H1 (cell line): Measurements from ENCODE around the gene PTH1R. TPM values are rescaled to one million over a fixed set of nuclear protein-coding genes. Genes with fewer than 3 reads are reported as not detected.

Source experiments
- BACH1 ChIP-seq: IDR thresholded peaks from 2 replicates; pipeline ENCODE4 v1.6.1; 2012; ENCODE audit warnings: low read length, improper control_type of control experiment
- EGR1 ChIP-seq: IDR thresholded peaks from 2 replicates; pipeline ENCODE4 v1.6.1; 2011; ENCODE audit warnings: low read depth, low read length, borderline replicate concordance
- polyA plus RNA-seq, 7 experiments: library from polyadenylated mRNA; depleted of rRNA in 3 of 7; stranded (reverse) in 5 of 7; unstranded in 2 of 7; fragments of >200 nt in 5 of 7; fragments of 200-250 nt in 2 of 7; gene quantifications; 1 replicate in 5 of 7; 2 replicates in 1 of 7; 4 replicates in 1 of 7; pipeline versions ENCODE4 v1.2.1 to v1.2.3, GENCODE V29; 2011 to 2013; ENCODE audit warnings: missing spikeins in 2 of 7, mixed read lengths in 2 of 7
- total RNA-seq: library from RNA; stranded (reverse); fragmentation: NEBNext Ultra II Directional; extraction: Animal tissue kit (Norgen Biotek cat#: 25700); gene quantifications from 2 replicates; pipeline ENCODE4 v1.2.1, GENCODE V29; 2021

The PTH1R gene
- total and polyA plus RNA-seq, 2 of the 8 experiments (the other 6 are each of a cell fraction or from before 2014, with no cell fraction given), result 0.57 to 1.5 TPM

DNA sequence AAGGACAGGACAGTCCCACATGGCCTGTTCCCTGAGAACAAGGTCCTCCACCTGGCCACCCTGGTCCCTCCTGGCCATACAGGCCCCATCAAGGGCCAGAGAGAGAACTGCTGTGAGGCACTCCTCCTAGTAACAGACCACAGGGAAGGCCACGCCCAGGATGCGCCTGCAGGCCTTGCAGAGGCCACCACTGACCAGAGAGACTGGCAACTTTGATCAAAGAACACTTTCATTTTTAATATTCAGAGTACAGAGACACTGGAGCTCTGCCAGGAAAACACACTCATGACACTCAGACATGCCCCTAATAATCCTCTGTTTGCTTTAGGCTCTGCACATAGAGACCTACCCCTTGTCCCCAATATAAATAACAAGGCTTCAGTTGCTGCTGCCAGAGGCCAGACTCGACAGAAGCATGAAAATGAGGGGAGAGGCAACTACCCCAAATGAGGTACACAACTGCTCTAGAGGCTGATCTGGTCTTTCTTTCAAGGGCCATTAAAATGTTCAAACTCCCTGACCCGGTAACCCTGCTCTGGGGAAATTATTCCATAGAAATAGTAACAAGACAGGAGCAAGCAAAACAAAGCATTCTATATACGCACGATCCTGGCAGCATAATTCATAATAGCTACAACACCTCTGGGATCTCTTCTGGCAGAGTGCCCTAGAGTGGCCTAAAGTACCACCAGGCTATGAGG lies 54.3 kb downstream of the PTH1R start (continued):
- no peak for TF ChIP-seq BACH1
- no peak for TF ChIP-seq EGR1
